ENCODE data around the gene AFMID.
A peak's percentile ranks its signal among the peaks of the same experiment; 100 is the strongest.
"Not testable (repeated sequence)": the region's sequence is repeated elsewhere in the genome, so short reads cannot be mapped to it uniquely, and the experiment has no call there.

AFMID gene

GRCh38 chr17:78224231-78225087 is 37.3 kb downstream of the AFMID start:
- DNase-seq, result no peak

- DNase-seq, result no peak
Observed at GRCh38 chr17:78225088-78225865, 38.1 kb downstream of the AFMID start.

GRCh38 chr17:78226055-78226758 is 39.0 kb downstream of the AFMID start:
- DNase-seq, result no peak

GRCh38 chr17:78226759-78227454 is 39.7 kb downstream of the AFMID start:
- no peak for DNase-seq

GRCh38 chr17:78227455-78227916 is 40.3 kb downstream of the AFMID start:
- DNase-seq, result no peak

DNA sequence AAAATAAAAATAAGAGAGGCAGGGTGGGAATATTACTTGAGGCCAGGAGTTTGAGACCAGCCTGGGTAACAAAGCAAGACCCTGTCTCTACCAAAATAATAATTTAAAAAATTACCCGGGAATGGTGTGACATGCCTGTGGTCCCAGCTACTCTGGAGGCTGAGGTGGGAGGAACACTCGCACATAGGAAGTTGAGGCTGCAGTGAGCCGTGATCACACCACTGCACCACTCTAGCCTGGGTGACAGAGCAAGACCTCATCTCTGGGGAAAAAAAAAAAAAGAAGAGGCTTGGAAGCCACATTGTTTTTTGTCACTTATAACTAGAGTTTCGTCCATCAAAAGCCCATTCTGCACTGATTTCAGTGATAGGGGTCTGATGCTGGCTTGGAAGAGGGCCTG is 41.0 kb downstream of the AFMID start:
- no peak for DNase-seq

DNA sequence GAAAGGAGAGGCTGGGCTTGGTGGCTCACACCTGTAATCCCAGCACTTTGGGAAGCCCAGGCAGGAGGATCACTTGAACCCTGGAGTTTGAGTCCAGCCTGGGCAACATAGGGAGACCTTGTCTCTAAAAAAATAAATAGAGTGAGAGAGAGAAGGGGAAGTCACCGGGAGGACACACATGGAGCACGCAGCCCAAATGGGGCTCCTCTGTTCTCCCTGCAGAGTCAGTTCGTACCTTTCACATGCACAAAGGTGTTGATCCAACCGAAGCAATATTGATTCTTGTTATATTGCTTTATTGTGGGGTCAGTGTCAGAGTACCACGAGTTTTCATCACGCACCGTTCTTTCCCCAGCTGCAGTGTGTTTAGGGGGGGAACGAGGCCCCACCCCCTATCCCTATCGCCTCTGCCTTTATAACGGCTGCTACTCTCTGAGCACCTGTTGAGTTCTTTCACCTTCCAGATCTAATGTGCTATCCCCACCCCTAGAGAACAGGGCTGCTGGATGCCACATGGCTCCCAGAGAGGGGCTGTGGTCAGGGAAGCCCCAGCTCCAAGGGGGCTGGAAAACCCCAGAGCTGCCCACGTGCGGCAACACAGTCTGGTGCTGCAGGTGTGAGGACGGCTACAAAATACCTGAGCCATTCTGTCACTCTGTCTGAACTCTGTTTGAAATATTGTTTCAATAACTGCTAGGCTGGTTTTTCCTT is 43.2 kb downstream of the AFMID start:
- no peak for DNase-seq

DNA sequence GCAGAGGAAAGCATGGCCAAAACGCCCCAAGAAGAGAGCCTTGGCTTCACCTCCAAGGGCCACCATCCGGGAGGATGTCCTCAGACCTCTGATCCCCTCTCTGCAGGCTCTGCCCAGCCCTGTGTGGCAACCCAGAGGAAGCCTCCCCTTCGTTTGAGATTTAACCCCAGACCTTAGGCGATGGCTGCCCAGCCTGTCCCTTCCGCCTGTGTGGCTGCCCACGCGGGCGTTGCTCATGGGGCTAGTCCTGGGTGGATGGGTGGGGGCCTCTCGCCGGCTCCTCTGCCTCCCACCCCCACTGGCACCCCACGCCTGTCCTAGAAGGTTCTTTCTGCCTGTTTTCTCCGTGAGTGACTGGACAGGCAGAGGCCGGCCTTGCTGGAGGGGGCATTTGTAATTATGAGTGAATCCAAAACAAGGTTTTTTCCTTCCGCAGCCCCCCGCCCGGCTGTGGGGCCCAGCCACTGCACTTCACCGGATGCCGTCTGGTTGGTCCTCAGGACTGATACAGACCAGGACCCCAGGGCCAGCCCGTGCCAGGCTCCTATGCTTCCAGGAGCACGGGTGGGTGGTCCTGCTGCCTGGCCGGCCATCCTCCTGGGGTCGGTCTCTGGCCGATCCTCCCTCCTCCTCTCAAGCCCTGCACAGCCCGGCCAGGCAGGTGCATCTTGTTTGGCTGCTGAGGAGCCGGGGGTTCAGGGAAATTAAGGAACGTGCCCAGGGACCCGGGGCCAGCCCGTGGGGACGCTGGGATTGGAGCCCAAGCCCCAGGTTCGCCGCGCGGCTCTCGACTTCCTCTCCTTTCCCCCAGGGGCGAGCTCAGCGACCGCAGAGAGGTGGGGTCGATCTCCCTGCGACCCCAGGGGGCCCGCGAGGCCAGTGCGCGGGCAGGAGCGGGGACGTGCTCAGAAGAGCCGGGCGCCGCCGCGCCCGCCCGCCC is 44.1 kb downstream of the AFMID start, which contains the start of gene TMEM235:
Gene TMEM235 (plus strand): TSS at position 636 of the 940 bp plus-strand sequence. CDS start 393 bp downstream, outside the sequence.
- no peak for DNase-seq

DNA sequence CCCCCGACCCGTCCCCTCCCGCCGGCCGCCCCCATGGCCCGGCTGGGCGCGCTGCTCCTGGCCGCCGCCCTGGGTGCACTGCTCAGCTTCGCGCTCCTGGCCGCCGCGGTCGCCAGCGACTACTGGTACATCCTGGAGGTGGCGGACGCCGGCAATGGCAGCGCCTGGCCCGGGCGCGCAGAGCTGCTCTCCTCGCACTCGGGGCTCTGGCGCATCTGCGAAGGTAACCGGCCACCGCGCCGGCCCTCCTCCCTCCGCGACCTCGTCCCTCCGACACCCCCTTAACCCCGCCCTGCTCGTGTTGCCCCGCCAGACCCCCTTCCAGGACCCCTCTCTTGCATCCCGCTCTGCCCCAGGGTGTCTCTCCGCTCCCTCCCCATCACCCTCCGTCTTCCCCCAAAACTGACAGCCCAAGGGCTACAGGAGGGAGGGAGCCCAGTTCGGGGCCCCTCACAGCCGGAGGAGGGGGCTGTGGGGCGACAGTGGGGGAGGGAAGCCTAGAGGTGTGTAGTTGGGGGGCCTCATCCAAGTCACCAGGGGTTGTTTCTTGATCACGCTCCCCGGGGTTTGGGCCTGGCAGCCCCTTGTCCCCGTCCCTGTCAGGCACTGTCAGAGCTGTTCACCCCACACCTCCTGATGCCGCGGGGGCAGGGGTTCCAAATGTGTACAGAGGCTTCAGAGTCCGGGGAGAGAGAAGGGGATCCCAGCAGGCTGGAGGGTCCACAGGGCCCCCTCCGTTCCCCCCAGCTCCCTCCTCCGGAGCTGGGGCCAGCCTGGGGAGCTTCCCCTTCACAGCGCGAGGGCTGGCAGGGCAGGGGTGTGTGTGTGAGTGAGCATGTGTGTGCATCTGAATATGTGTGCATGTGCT is 45.1 kb downstream of the AFMID start:
- peak; percentile 21 for DNase-seq

- DNase-seq, result no peak
Observed at GRCh38 chr17:78232859-78233173, 45.7 kb downstream of the AFMID start.

DNA sequence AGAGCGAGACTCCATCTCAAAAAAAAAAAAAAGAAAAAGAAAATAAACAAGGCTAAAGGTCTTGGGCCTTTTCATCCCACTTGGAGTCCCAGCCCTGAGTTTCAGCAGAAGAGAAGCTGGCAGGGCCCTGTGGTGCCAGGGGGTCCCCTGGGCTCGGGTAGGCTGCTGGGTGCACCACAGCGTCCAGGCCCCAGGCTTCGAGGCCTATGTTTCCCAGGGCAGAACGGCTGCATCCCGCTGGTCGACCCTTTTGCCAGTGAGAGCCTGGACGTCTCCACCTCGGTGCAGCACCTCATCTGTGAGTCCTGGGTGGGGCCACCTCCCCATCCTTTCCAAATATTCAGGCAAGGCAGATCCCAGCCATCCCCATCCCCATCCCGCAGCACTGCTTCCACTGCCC is 46.5 kb downstream of the AFMID start:
- no peak for DNase-seq

GRCh38 chr17:78234261-78234865 is 47.2 kb downstream of the AFMID start:
- no peak for DNase-seq

DNA sequence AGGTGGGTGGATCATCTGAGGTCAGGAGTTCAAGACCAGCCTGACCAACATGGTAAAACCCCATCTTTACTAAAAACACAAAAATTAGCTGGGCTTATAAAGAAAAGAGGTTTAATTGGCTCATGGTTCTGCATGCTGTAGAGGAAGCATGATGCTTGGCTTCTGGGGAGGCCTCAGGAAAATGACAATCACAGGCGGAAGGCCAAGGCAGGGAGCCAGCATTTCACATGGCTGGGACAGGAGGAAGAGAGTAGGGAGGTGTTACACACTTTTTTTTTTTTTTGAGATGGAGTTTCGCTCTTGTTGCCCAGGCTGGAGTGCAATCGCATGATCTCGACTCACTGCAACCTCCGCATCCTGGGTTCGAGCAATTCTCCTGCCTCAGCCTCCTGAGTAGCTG is 47.9 kb downstream of the AFMID start:
- DNase-seq, result not testable (repeated sequence)

GRCh38 chr17:78235885-78236284 is 48.7 kb downstream of the AFMID start:
- DNase-seq, result no peak

DNA sequence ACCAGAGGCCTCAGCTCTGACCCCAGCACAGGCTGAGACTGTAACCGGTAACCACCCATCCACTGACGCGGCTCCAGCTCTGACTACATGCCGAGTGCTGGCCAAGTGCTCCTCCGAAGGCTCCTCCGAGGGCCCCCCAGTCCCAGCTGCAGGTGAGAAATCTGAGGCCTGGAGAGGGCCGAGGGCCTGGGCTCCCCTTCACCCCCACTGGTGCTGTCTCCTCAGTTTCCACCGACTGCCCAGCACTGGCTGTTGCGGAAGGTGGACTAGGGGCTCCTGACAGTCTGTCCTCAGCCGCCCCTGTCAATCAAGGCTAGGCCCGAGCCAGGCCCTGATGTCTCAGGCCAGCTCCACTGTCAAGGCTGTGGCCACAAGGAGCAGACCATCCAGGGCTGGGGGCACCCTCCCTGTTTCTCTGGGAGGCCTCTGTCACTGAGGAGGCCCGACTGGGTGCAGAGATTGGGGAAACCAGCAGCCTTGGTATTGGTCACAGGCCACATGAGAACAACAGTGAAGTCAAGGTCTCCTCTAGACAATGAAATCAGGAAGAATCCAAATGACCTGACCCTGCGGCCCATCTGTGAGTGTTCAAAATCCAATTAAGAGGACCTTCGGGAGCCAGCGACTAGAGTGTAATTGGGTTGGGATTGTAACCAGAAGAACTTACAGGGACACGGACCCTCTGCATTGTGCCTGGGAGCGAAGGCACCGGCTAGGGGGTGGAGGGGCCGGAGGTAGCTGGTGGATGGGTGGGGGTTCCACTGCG is 49.4 kb downstream of the AFMID start:
- DNase-seq, result no peak

- no peak for DNase-seq
Observed at GRCh38 chr17:78237401-78238012, 50.3 kb downstream of the AFMID start.

DNA sequence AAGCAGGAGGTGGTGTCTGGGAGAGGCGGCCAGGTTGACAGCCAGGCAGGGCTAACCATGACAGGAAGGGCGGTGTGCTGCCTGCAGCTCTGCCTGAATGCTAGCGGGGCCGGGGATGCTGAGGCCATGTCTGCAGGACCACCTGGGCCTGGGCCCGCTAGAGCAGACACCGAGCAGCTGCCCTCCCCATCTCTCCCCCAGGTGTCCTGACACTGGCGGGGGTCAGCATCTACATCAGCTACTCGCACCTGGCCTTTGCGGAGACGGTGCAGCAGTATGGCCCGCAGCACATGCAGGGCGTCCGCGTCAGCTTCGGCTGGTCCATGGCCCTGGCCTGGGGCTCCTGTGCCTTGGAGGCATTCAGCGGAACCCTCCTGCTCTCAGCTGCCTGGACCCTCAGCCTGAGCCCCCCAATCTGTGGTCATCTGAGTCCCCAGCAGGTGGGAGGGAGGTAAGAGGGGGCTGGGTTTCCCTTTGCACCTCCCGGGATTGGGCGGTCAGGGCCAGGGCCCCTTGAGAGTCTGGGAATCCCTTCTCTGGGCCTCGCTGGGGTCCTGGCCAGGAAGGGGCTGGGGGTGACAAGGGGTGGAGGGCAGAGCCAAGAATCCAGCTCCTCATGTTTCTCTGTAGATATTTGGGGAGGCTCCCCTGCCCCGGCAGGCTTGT is 51.8 kb downstream of the AFMID start:
- no peak for DNase-seq

DNA sequence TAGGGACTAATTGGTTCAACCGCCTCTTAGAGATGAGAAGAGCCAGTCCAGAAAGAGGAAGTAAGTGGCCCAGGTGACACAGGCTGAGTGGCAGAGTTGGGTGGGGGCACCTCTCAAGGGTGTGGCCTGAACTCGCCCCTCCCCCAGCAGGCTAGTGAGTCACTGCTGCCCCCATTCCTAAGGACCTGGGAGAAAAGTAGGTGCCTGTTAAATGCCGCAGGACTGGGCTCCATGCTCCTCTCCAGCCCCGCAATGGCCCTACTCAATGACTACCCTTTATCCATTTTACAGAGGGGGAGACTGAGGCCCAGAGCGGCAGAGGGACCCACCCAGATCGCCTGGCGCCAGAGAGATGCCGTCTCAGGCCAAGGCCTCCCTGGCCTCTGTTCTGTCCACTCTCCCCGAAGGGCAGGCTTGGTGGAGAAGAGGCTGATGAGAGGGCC is 52.3 kb downstream of the AFMID start:
- peak; percentile 25 for DNase-seq

Data from NCI-H1436 (cell line).